Loucy (cell line): ENCODE results near the gene SHISA4.

Experiments used
- H2AFZ ChIP-seq: fragments of 200-600 bp; sonication (generic); 2 replicates; pipeline ENCODE4 v1.6.0; 2016; ENCODE audit warnings: antibody characterized with exemption, mild to moderate bottlenecking, low read length, moderate library complexity
- H3F3A ChIP-seq: fragments of 200-600 bp; 2 replicates; pipeline ENCODE4 v1.6.0; 2016; ENCODE audit warnings: antibody characterized with exemption, low read depth, mild to moderate bottlenecking
- H3K27me3 ChIP-seq: fragments of 200-600 bp; sonication (generic); 2 replicates; pipeline ENCODE4 v1.6.1; 2014; ENCODE audit warnings: low read length, mild to moderate bottlenecking; ENCODE audit not compliant: insufficient read depth, poor library complexity, severe bottlenecking
- H3K36me3 ChIP-seq: fragments of 200-600 bp; sonication (generic); 2 replicates; pipeline ENCODE4 v1.6.1; 2016; ENCODE audit warnings: low read length; ENCODE audit not compliant: insufficient read depth
- H3K4me1 ChIP-seq: fragments of 200-600 bp; sonication (generic); 2 replicates; pipeline ENCODE4 v1.5.1; 2014; ENCODE audit warnings: low read length, mild to moderate bottlenecking; ENCODE audit not compliant: insufficient read depth, poor library complexity, severe bottlenecking
- H3K4me2 ChIP-seq: fragments of 200-600 bp; sonication (generic); 2 replicates; pipeline ENCODE4 v1.6.0; 2014; ENCODE audit warnings: antibody characterized with exemption, low read length, low read depth, mild to moderate bottlenecking; ENCODE audit not compliant: poor library complexity, severe bottlenecking
- H3K4me3 ChIP-seq: fragments of 200-600 bp; sonication (generic); 2 replicates; pipeline ENCODE4 v1.5.1; 2014; ENCODE audit warnings: low read length, mild to moderate bottlenecking, mixed read lengths; ENCODE audit not compliant: poor library complexity, severe bottlenecking
- H3K79me2 ChIP-seq: fragments of 200-600 bp; sonication (generic); 2 replicates; pipeline ENCODE4 v1.6.1; 2014; ENCODE audit warnings: low read length; ENCODE audit not compliant: insufficient read depth
- H3K9ac ChIP-seq: fragments of 200-600 bp; sonication (generic); 2 replicates; pipeline ENCODE4 v1.6.0; 2014; ENCODE audit warnings: mild to moderate bottlenecking, low read depth, low read length, moderate library complexity; ENCODE audit not compliant: poor library complexity, severe bottlenecking
- H3K9me2 ChIP-seq: fragments of 200-600 bp; sonication (generic); replicated peaks from 2 replicates; pipeline ENCODE4 v1.6.1; 2016; ENCODE audit warnings: low read depth, low read length, mixed read lengths
- H3K9me3 ChIP-seq: fragments of 200-600 bp; sonication (generic); 2 replicates; pipeline ENCODE4 v1.6.1; 2014; ENCODE audit warnings: mild to moderate bottlenecking, antibody characterized with exemption, low read length, low read depth; ENCODE audit not compliant: insufficient read depth
- H4K20me1 ChIP-seq: fragments of 200-600 bp; sonication (generic); 2 replicates; pipeline ENCODE4 v1.6.0; 2014; ENCODE audit warnings: antibody characterized with exemption, low read length, mild to moderate bottlenecking; ENCODE audit not compliant: insufficient read depth, poor library complexity, severe bottlenecking
- EZH2phosphoT487 ChIP-seq: fragments of 200-600 bp; IDR thresholded peaks from 2 replicates; pipeline ENCODE4 v1.6.1; 2018; ENCODE audit warnings: antibody characterized with exemption, mild to moderate bottlenecking, moderate library complexity, borderline replicate concordance
- TF ChIP-seq, protein P1 (sequence below): fragments of 200-600 bp; sonication (generic); conservative IDR thresholded peaks from 2 replicates; pipeline ENCODE4 v1.5.1; 2014; ENCODE audit warnings: mild to moderate bottlenecking, antibody characterized with exemption, low read length

Gene SHISA4

DNA sequence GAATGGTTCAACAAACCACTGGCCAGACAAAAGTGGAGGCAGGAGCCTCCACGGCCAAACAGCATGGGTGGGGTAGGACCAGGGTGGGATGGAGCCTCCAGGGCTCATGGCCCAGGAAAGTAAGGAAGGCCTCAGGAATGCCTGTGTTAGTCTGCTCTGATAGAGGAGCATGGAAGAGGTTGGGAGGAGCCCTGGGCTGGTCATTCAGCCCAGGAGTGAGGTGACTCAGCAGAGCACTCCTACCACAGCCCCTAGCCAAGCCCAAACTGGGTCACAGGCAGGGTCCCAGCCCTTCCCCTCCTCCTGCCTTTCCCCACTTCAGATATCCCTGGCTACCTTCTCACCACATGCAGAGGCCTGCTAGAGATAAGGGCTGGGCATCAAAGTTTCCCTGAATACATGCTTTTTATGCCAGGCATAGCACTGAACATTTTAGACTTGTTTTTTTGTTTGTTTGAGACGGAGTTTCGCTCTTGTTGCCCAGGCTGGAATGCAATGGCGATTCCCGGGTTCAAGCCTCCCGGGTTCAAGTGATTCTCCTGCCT lies 3.1 kb upstream of the SHISA4 start:
- Histone ChIP-seq H2AFZ (no peak overlapping the region), H3F3A (no peaks in the 10 kb centered on the region), H4K20me1 (no peaks in the 10 kb centered on the region), H3K79me2 (no peaks in the 10 kb centered on the region), H3K36me3 (no peaks in the 10 kb centered on the region), H3K4me3 (no peak overlapping the region), H3K9me3 (no peaks in the 10 kb centered on the region), H3K9me2 (no peaks in the 10 kb centered on the region), H3K4me1 (no peaks in the 10 kb centered on the region), H3K9ac (no peak overlapping the region), H3K4me2 (no peak overlapping the region), H3K27me3 (no peaks in the 10 kb centered on the region)
- TF ChIP-seq EZH2phosphoT487, result no peak
- TF ChIP-seq, protein P1, sequence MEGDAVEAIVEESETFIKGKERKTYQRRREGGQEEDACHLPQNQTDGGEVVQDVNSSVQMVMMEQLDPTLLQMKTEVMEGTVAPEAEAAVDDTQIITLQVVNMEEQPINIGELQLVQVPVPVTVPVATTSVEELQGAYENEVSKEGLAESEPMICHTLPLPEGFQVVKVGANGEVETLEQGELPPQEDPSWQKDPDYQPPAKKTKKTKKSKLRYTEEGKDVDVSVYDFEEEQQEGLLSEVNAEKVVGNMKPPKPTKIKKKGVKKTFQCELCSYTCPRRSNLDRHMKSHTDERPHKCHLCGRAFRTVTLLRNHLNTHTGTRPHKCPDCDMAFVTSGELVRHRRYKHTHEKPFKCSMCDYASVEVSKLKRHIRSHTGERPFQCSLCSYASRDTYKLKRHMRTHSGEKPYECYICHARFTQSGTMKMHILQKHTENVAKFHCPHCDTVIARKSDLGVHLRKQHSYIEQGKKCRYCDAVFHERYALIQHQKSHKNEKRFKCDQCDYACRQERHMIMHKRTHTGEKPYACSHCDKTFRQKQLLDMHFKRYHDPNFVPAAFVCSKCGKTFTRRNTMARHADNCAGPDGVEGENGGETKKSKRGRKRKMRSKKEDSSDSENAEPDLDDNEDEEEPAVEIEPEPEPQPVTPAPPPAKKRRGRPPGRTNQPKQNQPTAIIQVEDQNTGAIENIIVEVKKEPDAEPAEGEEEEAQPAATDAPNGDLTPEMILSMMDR, result no peak

DNA sequence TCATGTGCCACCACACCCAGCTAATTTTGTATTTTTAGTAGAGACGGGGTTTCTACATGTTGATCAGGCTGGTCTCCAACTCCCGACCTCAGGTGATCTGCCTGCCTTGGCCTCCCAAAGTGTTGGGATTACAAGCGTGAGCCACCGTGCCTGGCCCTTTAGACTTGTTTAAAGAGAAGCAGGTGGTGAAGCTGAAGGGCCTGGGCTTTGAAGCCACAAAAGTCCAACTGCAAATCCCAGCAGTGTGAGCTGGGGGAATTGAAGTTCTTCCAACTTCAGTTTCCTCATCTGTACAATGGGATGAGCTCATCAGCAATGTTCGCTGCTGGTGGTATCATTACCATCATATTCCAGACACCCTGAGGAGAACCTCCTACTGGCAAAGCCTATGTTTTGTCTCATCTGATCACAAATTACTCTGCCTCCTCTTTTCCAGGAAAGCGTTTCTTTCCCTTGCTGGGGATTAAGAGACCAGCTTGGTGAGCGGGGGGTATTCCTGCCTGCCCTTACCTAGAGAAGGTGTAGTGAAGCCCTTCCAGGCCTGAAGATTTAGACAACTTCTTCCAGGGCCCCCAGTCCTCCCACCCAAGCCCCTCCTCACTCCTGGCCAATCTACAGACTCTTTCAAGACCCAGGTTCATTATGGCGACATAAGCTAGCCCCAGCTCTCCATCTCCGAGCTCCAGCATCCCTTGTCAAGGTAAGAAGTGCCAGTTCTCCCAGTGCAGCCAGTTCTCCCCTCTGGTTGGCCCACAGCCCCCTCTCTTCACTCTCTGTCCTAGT lies 2.4 kb upstream of the SHISA4 start:
- H2AFZ ChIP-seq, result no peak overlapping the region
- H3K4me1 ChIP-seq, result no peaks in the 10 kb centered on the region
- no peaks in the 10 kb centered on the region for H3K79me2 ChIP-seq
- H3K9me3 ChIP-seq, result no peaks in the 10 kb centered on the region
- no peaks in the 10 kb centered on the region for H3K27me3 ChIP-seq
- H3K9ac ChIP-seq, result no peak overlapping the region
- no peaks in the 10 kb centered on the region for H4K20me1 ChIP-seq
- no peaks in the 10 kb centered on the region for H3K9me2 ChIP-seq
- H3K4me3 ChIP-seq, result no peak overlapping the region
- no peaks in the 10 kb centered on the region for H3K36me3 ChIP-seq
- H3K4me2 ChIP-seq, result no peak overlapping the region
- no peak for TF ChIP-seq EZH2phosphoT487
- TF ChIP-seq, protein P1, result no peak
- no peaks in the 10 kb centered on the region for H3F3A ChIP-seq

DNA sequence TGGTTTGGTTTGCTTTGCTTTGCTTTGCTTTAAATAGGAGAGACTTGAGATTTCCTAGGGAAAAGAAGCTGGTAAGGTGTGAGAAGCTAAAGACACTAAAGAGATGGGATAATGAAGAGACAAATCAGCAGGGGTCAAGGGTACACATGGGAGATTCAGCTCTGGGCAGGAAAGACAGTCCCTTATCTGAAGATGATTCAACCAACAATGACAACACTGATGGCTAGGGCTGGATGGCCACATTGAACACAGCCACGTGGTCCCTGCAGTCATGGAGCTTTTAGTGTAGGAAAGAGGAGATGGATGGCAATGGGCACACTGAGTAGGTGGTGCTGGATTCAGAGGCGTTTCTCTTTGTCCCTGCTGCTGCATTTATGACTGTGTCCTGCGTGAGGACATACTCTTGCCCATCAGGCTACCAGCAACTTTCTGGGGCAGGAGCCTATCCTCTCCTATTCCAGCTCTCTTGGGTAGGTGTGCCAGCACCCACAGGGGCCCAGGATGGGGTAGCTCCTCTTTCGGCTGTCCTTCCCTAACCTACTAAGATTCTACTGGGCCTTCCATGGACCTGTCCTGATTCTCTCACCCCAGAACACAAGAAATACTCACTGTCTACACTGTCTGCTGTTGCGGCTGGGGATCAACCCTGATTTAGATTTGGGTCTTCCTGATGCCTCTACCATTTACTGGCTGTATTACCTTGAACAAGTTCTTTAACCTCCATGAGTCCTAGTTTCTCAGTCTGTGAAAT lies 1.4 kb upstream of the SHISA4 start:
- H3K4me1 ChIP-seq, result no peaks in the 10 kb centered on the region
- H3K9ac ChIP-seq, result no peak overlapping the region
- no peaks in the 10 kb centered on the region for H3K36me3 ChIP-seq
- no peaks in the 10 kb centered on the region for H3F3A ChIP-seq
- H3K9me3 ChIP-seq, result no peaks in the 10 kb centered on the region
- no peak overlapping the region for H3K4me2 ChIP-seq
- H2AFZ ChIP-seq, result no peak overlapping the region
- no peaks in the 10 kb centered on the region for H3K27me3 ChIP-seq
- no peaks in the 10 kb centered on the region for H4K20me1 ChIP-seq
- H3K79me2 ChIP-seq, result no peaks in the 10 kb centered on the region
- no peak overlapping the region for H3K4me3 ChIP-seq
- no peak for TF ChIP-seq EZH2phosphoT487
- TF ChIP-seq, protein P1, result no peak
- no peaks in the 10 kb centered on the region for H3K9me2 ChIP-seq
